ENCODE measurements around the gene HIGD2A. TPM values are rescaled to one million over a fixed set of nuclear protein-coding genes. Genes with fewer than 3 reads are reported as not detected.

The HIGD2A gene
- total and polyA plus RNA-seq, 11 donors: 177 to 454 (median 222) TPM

GRCh38 chr5:176383961-176384360 is 4.6 kb upstream of the HIGD2A start:
- no peak for ATAC-seq
- H3K4me1 ChIP-seq: peaks cover 3 to 38% (median 20%) of the 10 kb centered on the region in 12 donors
- H3K36me3 ChIP-seq: peaks cover 0 to 53% (median 39%) of the 10 kb centered on the region in 9 donors
- 76 to 92% (median 86%) methylated on average over 9 of the region's 9 CpGs for WGBS, 4 donors
- TF ChIP-seq POLR2A (IDR thresholded peaks at IDR 0.05) (no peak), CTCF (IDR thresholded peaks at IDR 0.05) (no peak)
- no peaks in the 10 kb centered on the region for H3K9me3 ChIP-seq
- intact Hi-C loops (cut with DNase I): loop anchor here in 1 of 10 donors (10.0 kb wide), 1 partner anchor 151 kb away; the partner anchor contains the start of gene RNF44
- no peak overlapping the region for H3K4me3 ChIP-seq
- no peaks in the 10 kb centered on the region for H3K27me3 ChIP-seq
- peak overlapping the region in 1 of 12 donors; percentile 46 for H3K27ac ChIP-seq
- DNase-seq: no peak

DNA sequence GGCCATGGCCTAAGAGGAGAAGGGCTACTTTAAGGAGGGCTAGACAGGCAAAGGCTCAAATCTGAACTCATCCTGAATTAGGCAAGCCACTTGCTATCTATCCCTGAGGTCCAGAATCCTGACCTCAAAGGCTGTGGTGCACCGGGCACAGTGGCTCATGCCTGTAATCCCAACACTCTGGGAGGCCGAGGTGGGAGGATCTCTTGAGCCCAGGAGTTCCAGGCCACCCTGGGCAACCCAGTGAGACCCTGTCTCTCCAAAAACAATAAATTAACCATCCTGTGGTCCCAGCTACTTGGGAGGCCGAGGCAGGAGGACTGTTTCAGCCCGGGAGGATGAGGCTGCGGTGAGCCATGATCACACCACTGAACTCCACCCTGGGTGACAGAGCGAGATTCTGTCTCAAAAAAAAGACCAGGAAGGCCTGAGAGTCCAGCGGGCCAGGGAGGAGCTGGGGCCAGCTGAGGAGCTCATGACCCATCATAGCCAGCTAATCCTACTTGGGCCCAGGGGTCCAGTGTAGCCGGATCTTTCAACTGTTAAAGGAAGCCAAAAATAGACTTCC is 4.1 kb upstream of the HIGD2A start:
- ATAC-seq (no peak), DNase-seq (peak in 1 of 5 donors; percentile 11)
- Histone ChIP-seq H3K4me3 (no peak overlapping the region), H3K9me3 (no peaks in the 10 kb centered on the region), H3K27ac (no peak overlapping the region), H3K36me3 (peaks cover 0 to 53% (median 39%) of the 10 kb centered on the region in 9 donors), H3K4me1 (peaks cover 3 to 41% (median 21%) of the 10 kb centered on the region in 12 donors), H3K27me3 (no peaks in the 10 kb centered on the region)
- no peak for TF ChIP-seq CTCF (IDR thresholded peaks at IDR 0.05)
- TF ChIP-seq POLR2A (IDR thresholded peaks at IDR 0.05): no peak
- WGBS, 4 donors: 87 to 90% (median 88%) methylated on average over 8 of the region's 8 CpGs
- intact Hi-C loops (cut with DNase I): loop anchor here in 1 of 10 donors (10.0 kb wide), 1 partner anchor 150 kb away; the partner anchor contains the start of gene RNF44

DNA sequence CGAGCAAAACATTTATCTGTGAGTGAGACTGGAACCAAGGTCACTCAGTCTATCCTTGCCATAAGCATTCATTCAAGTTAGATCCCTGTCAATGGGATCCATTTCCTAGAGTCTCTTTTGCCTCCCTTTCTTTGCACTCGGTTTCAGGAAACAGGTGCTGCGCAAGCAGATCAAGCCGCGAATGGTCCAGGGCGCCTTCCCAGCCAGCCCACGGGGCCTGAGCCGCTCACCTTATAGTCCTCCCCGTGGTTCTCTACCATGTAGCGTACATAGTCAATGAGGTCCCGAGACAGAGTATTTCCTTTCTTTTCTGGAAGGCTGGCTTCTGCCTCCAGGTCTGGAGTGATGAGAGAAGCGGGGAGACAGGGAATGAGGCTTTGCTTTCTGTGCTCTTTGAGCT is 3.6 kb upstream of the HIGD2A start:
- Histone ChIP-seq H3K27ac (no peak overlapping the region), H3K9me3 (no peaks in the 10 kb centered on the region), H3K4me1 (peaks cover 3 to 46% (median 26%) of the 10 kb centered on the region in 12 donors), H3K27me3 (no peaks in the 10 kb centered on the region), H3K4me3 (no peak overlapping the region), H3K36me3 (peaks cover 0 to 51% (median 39%) of the 10 kb centered on the region in 9 donors)
- TF ChIP-seq POLR2A (IDR thresholded peaks at IDR 0.05) (no peak), CTCF (IDR thresholded peaks at IDR 0.05) (no peak)
- ATAC-seq: no peak
- peak in 1 of 5 donors; percentile 9 for DNase-seq
- intact Hi-C loops (cut with DNase I): loop anchor here in 1 of 10 donors (10.0 kb wide), 1 partner anchor 150 kb away; the partner anchor contains the start of gene RNF44
- WGBS, 4 donors: 87 to 94% (median 91%) methylated on average over 12 of the region's 12 CpGs

GRCh38 chr5:176386491-176386890 is 2.1 kb upstream of the HIGD2A start:
- 50 to 82% (median 70%) methylated on average over 1 of the region's 1 CpG for WGBS, 4 donors
- Histone ChIP-seq H3K4me1 (peaks cover 3 to 42% (median 24%) of the 10 kb centered on the region in 12 donors), H3K36me3 (peaks cover 0 to 62% (median 49%) of the 10 kb centered on the region in 9 donors), H3K4me3 (no peak overlapping the region), H3K27me3 (no peaks in the 10 kb centered on the region), H3K9me3 (no peaks in the 10 kb centered on the region), H3K27ac (no peak overlapping the region)
- TF ChIP-seq CTCF (IDR thresholded peaks at IDR 0.05): no peak
- no peak for TF ChIP-seq POLR2A (IDR thresholded peaks at IDR 0.05)
- ATAC-seq (no peak), DNase-seq (no peak)
- intact Hi-C loops (cut with DNase I): loop anchor here in 1 of 10 donors (10.0 kb wide), 1 partner anchor 148 kb away; the partner anchor contains the start of gene RNF44
